IMR-90 (cell line): ENCODE measurements around the gene DBP. TPM values are rescaled to one million over a fixed set of nuclear protein-coding genes. Genes with fewer than 3 reads are reported as not detected.
A peak's percentile ranks its signal among the peaks of the same experiment; 100 is the strongest.

Experiments used
- ATAC-seq: fragments of 200-7000 bp; cut with Tn5 transposase; 2 replicates; pipeline ENCODE4 v1.9.1; 2020; ENCODE audit warnings: low read depth, mild to moderate bottlenecking, moderate library complexity
- BruUV-seq: library from RNA; stranded (reverse); fragments of 400-500 nt; replicated peaks from 2 replicates; lab custom pipeline; 2021; lab: Mats Ljungman, UMichigan
- CTCF ChIA-PET: fragments of 300-600 bp; formaldehyde crosslinking; extraction: SDS; loops from one replicate; lab custom pipeline; 2021; ENCODE audit warnings: antibody characterized with exemption; lab: Yijun Ruan, JAX
- POLR2A ChIA-PET: fragments of 300-600 bp; sonication (Branson Sonifier 250); formaldehyde crosslinking; loops from one replicate; lab custom pipeline; 2022; ENCODE audit warnings: antibody characterized with exemption; ENCODE audit not compliant: unreplicated experiment; lab: Charles Lee
- DNase-seq: peaks from one replicate; pipeline ENCODE4 v3.0.0; 2013
- H2AFZ ChIP-seq: replicated peaks from 2 replicates; pipeline ENCODE3; 2013; ENCODE audit warnings: low read length, mild to moderate bottlenecking; ENCODE audit not compliant: poor library complexity
- H2AK5ac ChIP-seq: 2 replicates; pipeline ENCODE4 v1.6.1; 2013; ENCODE audit warnings: low read depth, low read length, inconsistent platforms
- H2AK9ac ChIP-seq: replicated peaks from 2 replicates; pipeline ENCODE3; 2013; ENCODE audit warnings: mild to moderate bottlenecking, low read depth, low read length, moderate library complexity; ENCODE audit not compliant: poor library complexity
- H2BK120ac ChIP-seq: 2 replicates; pipeline ENCODE4 v1.6.1; 2013; ENCODE audit warnings: low read depth, low read length, inconsistent platforms
- H2BK15ac ChIP-seq: 3 replicates; pipeline ENCODE4 v1.6.1; 2013; ENCODE audit warnings: low read depth, low read length, inconsistent platforms
- H2BK20ac ChIP-seq: 2 replicates; pipeline ENCODE4 v1.6.1; 2013; ENCODE audit warnings: low read depth, mild to moderate bottlenecking, inconsistent platforms, low read length, moderate library complexity
- H2BK5ac ChIP-seq: 2 replicates; pipeline ENCODE4 v1.6.1; 2013; ENCODE audit warnings: mild to moderate bottlenecking, low read depth, low read length, inconsistent platforms; ENCODE audit not compliant: poor library complexity, severe bottlenecking
- H3K14ac ChIP-seq: replicated peaks from 2 replicates; pipeline ENCODE4 v1.6.1; 2013; ENCODE audit warnings: low read depth, low read length, inconsistent platforms
- H3K18ac ChIP-seq: 2 replicates; pipeline ENCODE4 v1.6.1; 2013; ENCODE audit warnings: low read depth, low read length, control low read depth
- H3K23ac ChIP-seq: 2 replicates; pipeline ENCODE4 v1.6.1; 2013; ENCODE audit warnings: low read depth, low read length, inconsistent platforms
- H3K27ac ChIP-seq: 2 replicates; pipeline ENCODE4 v1.5.1; 2013; ENCODE audit warnings: mild to moderate bottlenecking, control low read depth, low read length; ENCODE audit not compliant: insufficient read depth
- H3K27me3 ChIP-seq: 2 replicates; pipeline ENCODE4 v1.6.1; 2013; ENCODE audit warnings: low read length; ENCODE audit not compliant: control insufficient read depth, insufficient read depth
- H3K36me3 ChIP-seq: 2 replicates; pipeline ENCODE4 v1.6.1; 2013; ENCODE audit warnings: low read length, mixed read lengths; ENCODE audit not compliant: control insufficient read depth, insufficient read depth
- H3K4ac ChIP-seq: 2 replicates; pipeline ENCODE4 v1.6.1; 2013; ENCODE audit warnings: low read depth, low read length, inconsistent platforms
- H3K4me1 ChIP-seq: 2 replicates; pipeline ENCODE4 v1.6.1; 2013; ENCODE audit warnings: low read length, mixed read lengths; ENCODE audit not compliant: control insufficient read depth, insufficient read depth
- H3K4me2 ChIP-seq: 2 replicates; pipeline ENCODE4 v1.6.1; 2013; ENCODE audit warnings: low read depth, mild to moderate bottlenecking, control low read depth, low read length, moderate library complexity
- H3K4me3 ChIP-seq: 2 replicates; pipeline ENCODE4 v1.5.1; 2013; ENCODE audit warnings: low read depth, mild to moderate bottlenecking, control low read depth, low read length, moderate library complexity; ENCODE audit not compliant: insufficient read depth
- H3K56ac ChIP-seq: 2 replicates; pipeline ENCODE4 v1.6.1; 2013; ENCODE audit warnings: low read length, inconsistent platforms; ENCODE audit not compliant: insufficient read depth; ENCODE audit errors: extremely low read depth
- H3K79me1 ChIP-seq, 2 experiments: 2 replicates each; pipeline ENCODE4 v1.6.1; 2013; ENCODE audit warnings: low read length in 2 of 2, inconsistent platforms in 1 of 2, low read depth in 1 of 2
- H3K9ac ChIP-seq: 2 replicates; pipeline ENCODE4 v1.6.1; 2013; ENCODE audit warnings: low read depth, low read length, control low read depth
- H3K9me1 ChIP-seq: 2 replicates; pipeline ENCODE4 v1.6.1; 2013; ENCODE audit warnings: low read length, inconsistent platforms; ENCODE audit not compliant: insufficient read depth
- H3K9me3 ChIP-seq: 2 replicates; pipeline ENCODE4 v1.6.1; 2013; ENCODE audit warnings: low read length; ENCODE audit not compliant: control insufficient read depth, insufficient read depth
- H4K20me1 ChIP-seq: 2 replicates; pipeline ENCODE4 v1.6.1; 2013; ENCODE audit warnings: low read length, inconsistent platforms; ENCODE audit not compliant: insufficient read depth
- H4K5ac ChIP-seq: 2 replicates; pipeline ENCODE4 v1.6.1; 2013; ENCODE audit warnings: mild to moderate bottlenecking, low read depth, low read length, control low read depth
- H4K8ac ChIP-seq, 2 experiments: 2 replicates each; pipeline ENCODE4 v1.6.1; 2013; ENCODE audit warnings: low read depth in 2 of 2, low read length in 2 of 2, control low read depth in 1 of 2, inconsistent platforms in 1 of 2
- H4K91ac ChIP-seq: 2 replicates; pipeline ENCODE4 v1.6.1; 2013; ENCODE audit warnings: low read depth, low read length, inconsistent platforms; ENCODE audit not compliant: insufficient read depth
- BHLHE40 ChIP-seq: fragments of 150-350 bp; IDR thresholded peaks from 2 replicates; pipeline ENCODE4 v1.6.1; 2016; ENCODE audit warnings: mild to moderate bottlenecking, low read depth, low read length
- CEBPB ChIP-seq: IDR thresholded peaks from 2 replicates; pipeline ENCODE4 v1.6.1; 2012; ENCODE audit warnings: low read depth, low read length, improper control_type of control experiment
- FOS ChIP-seq: fragments of 150-350 bp; IDR thresholded peaks from 2 replicates; pipeline ENCODE4 v1.6.1; 2016; ENCODE audit warnings: low read depth, low read length
- MAFK ChIP-seq: IDR thresholded peaks from 2 replicates; pipeline ENCODE4 v1.6.1; 2012; ENCODE audit warnings: low read depth, low read length, improper control_type of control experiment
- MAZ ChIP-seq: IDR thresholded peaks from 2 replicates; pipeline ENCODE4 v1.6.1; 2012; ENCODE audit warnings: low read depth, mild to moderate bottlenecking, low read length, improper control_type of control experiment, moderate library complexity, borderline replicate concordance
- MXI1 ChIP-seq: IDR thresholded peaks from 2 replicates; pipeline ENCODE4 v1.6.1; 2012; ENCODE audit warnings: low read depth, mild to moderate bottlenecking, low read length, moderate library complexity, borderline replicate concordance
- NFE2L2 ChIP-seq: fragments of 150-350 bp; IDR thresholded peaks from 2 replicates; pipeline ENCODE4 v1.6.1; 2016; ENCODE audit warnings: low read depth, mild to moderate bottlenecking, low read length
- POLR2A ChIP-seq: IDR thresholded peaks from 2 replicates; pipeline ENCODE4 v1.6.1; 2012; ENCODE audit warnings: mild to moderate bottlenecking, low read depth, low read length
- RAD21 ChIP-seq: IDR thresholded peaks from 2 replicates; pipeline ENCODE4 v1.6.1; 2012; ENCODE audit warnings: low read length, improper control_type of control experiment
- RCOR1 ChIP-seq: IDR thresholded peaks from 2 replicates; pipeline ENCODE4 v1.6.1; 2012; ENCODE audit warnings: mild to moderate bottlenecking, low read length, improper control_type of control experiment; ENCODE audit not compliant: insufficient replicate concordance
- RFX5 ChIP-seq: IDR thresholded peaks from 2 replicates; pipeline ENCODE4 v1.8.0; 2012; ENCODE audit warnings: low read depth, mild to moderate bottlenecking, low read length, moderate library complexity
- SMC3 ChIP-seq: fragments of 150-350 bp; IDR thresholded peaks from 2 replicates; pipeline ENCODE4 v1.6.1; 2016; ENCODE audit warnings: low read depth, mild to moderate bottlenecking, antibody characterized with exemption, low read length, moderate library complexity
- WGBS, 2 experiments: methylation state at CpG; one replicate each; pipeline versions ENCODE4 v1.1.5 to v1.1.7; 2013; ENCODE audit warnings: missing lambda C conversion rate in 2 of 2; ENCODE audit not compliant: insufficient read length in 1 of 2; ENCODE audit errors: extremely low coverage in 2 of 2; 5-methylcytosine and 5-hydroxymethylcytosine counted together
- dilution Hi-C: fragments of 300-500 bp; cut with HindIII; formaldehyde crosslinking; loops from one replicate; pipeline ENCODE4 v1.14.3; 2018; ENCODE audit warnings: low sequenced_read_pairs; ENCODE audit not compliant: unreplicated experiment
- in situ Hi-C: fragments of 300-500 bp; cut with MboI; formaldehyde crosslinking; loops from 3 replicates; pipeline ENCODE4 v1.14.3; 2019; ENCODE audit warnings: low sequenced_read_pairs, inconsistent platforms, mixed read lengths
- intact Hi-C: fragments of 100-400 bp; cut with micrococcal nuclease; formaldehyde crosslinking; loops from 2 replicates; pipeline ENCODE4 v1.10.0; 2022
- polyA plus RNA-seq, 3 experiments: library from polyadenylated mRNA; depleted of rRNA; stranded (reverse); fragments of >200 nt; gene quantifications; 2 replicates each; pipeline ENCODE4 v1.2.3, GENCODE V29; 2012; ENCODE audit warnings: low replicate concordance in 1 of 3
- total RNA-seq: library from RNA; depleted of rRNA; stranded (reverse); fragments of >200 nt; gene quantifications from 2 replicates; pipeline ENCODE4 v1.2.3, GENCODE V29; 2012
- TF ChIP-seq, protein P1 (sequence below): fragments of 150-350 bp; IDR thresholded peaks from 2 replicates; pipeline ENCODE4 v1.6.1; 2017; ENCODE audit warnings: mild to moderate bottlenecking, antibody characterized with exemption, low read length, low read depth
- TF ChIP-seq, protein P2 (sequence below): conservative IDR thresholded peaks from 2 replicates; pipeline ENCODE4 v1.5.1; 2012; ENCODE audit warnings: mild to moderate bottlenecking, low read depth, low read length, improper control_type of control experiment
- TF ChIP-seq, protein P3 (sequence below): fragments of 150-350 bp; IDR thresholded peaks from 2 replicates; pipeline ENCODE4 v1.6.1; 2016; ENCODE audit warnings: low read depth, mild to moderate bottlenecking, low read length, moderate library complexity, borderline replicate concordance

The DBP gene
- total and polyA plus RNA-seq, 2 of the 4 experiments (the other 2 are of a cell fraction), result 3.0 to 3.6 TPM

DNA sequence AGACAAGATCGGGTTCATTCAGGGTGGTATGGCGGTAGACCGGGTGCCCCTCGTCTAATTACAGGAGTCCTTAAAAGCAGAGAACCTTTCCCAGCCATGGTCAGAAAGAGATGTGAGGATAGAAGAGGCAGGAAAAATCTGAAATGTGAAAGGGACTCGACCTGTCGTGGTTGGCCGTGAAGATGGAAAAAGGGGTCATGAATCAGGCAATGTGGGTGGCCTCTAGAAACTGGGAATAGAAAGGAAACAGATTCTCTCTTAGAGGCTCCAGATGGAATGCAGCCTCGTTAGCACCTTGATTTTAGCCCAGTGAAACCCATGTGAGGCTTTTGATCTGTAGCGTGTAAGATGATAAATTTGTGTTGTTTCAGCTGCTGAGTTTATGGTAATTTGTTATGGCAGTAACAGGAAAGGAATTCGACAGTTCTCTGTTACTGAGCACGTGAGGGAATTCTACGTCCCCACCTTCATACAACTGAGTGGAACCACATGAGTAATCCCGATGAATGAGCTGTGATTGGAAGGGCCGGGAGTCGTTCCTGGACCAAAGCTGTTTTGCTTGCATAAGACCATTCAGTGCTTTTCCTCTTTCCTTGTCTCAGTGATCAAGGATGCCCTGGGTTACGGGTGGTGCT lies 19.8 kb upstream of the DBP start:
- H3K36me3 ChIP-seq, result no peaks in the 10 kb centered on the region
- H4K5ac ChIP-seq, result no peak overlapping the region
- ChIA-PET POLR2A (interaction anchor here (0.5 kb wide), 1 partner anchor 240 kb away, joined by 3 read pairs; no protein-coding TSS in a partner anchor), CTCF (interaction anchor here (0.6 to 1.1 kb wide), 2 partner anchors 108 to 136 kb away, joined by 3 to 5 read pairs; no protein-coding TSS in a partner anchor)
- H3K4me2 ChIP-seq, result peak overlapping the region; percentile 40; the same call in 1 of the 2 replicates
- no peak overlapping the region for H4K8ac ChIP-seq
- H3K14ac ChIP-seq, result no peak overlapping the region
- dilution Hi-C loops (no loop called here), in situ Hi-C loops (no loop called here), intact Hi-C loops (no loop called here)
- ATAC-seq (peak; percentile 89), DNase-seq (peak; percentile 95)
- H3K9me3 ChIP-seq, result no peaks in the 10 kb centered on the region
- no peak overlapping the region for H3K23ac ChIP-seq
- H2BK5ac ChIP-seq, result no peak overlapping the region
- 25% methylated on average over 8 of the region's 16 CpGs; no CpG with 5 or more reads in 1 of the 2 experiments for WGBS, 2 experiments
- no peak overlapping the region for H3K4me3 ChIP-seq
- peaks cover 3% of the 10 kb centered on the region; the same call in 1 of the 2 replicates for H3K9me1 ChIP-seq
- H2BK120ac ChIP-seq, result no peak overlapping the region
- peaks cover 3% of the 10 kb centered on the region for H3K4me1 ChIP-seq
- H2AFZ ChIP-seq, result peak overlapping the region; percentile 26
- no peak overlapping the region for H3K18ac ChIP-seq
- no peak overlapping the region for H3K27ac ChIP-seq
- no peak overlapping the region for H4K91ac ChIP-seq
- no peaks in the 10 kb centered on the region for H4K20me1 ChIP-seq
- H2AK9ac ChIP-seq, result no peak overlapping the region
- no peak overlapping the region for H3K9ac ChIP-seq
- BruUV-seq, result no TSS peak
- no peak overlapping the region for H2BK15ac ChIP-seq
- peak overlapping the region; percentile 38; the same call in 1 of the 2 replicates for H2AK5ac ChIP-seq
- H3K4ac ChIP-seq, result no peak overlapping the region
- no peak overlapping the region for H3K56ac ChIP-seq
- no peaks in the 10 kb centered on the region for H3K79me1 ChIP-seq
- H2BK20ac ChIP-seq, result no peak overlapping the region
- peaks cover 2% of the 10 kb centered on the region; the same call in 1 of the 2 replicates for H3K27me3 ChIP-seq
- TF ChIP-seq, protein P1, sequence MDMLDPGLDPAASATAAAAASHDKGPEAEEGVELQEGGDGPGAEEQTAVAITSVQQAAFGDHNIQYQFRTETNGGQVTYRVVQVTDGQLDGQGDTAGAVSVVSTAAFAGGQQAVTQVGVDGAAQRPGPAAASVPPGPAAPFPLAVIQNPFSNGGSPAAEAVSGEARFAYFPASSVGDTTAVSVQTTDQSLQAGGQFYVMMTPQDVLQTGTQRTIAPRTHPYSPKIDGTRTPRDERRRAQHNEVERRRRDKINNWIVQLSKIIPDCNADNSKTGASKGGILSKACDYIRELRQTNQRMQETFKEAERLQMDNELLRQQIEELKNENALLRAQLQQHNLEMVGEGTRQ, result peak; percentile 92
- no peak for TF ChIP-seq NFE2L2
- TF ChIP-seq MAFK, result peak; percentile 25; the same call in 1 of the 2 replicates
- peak; percentile 91 for TF ChIP-seq RFX5
- no peak for TF ChIP-seq SMC3
- no peak for TF ChIP-seq POLR2A
- TF ChIP-seq RAD21, result no peak
- TF ChIP-seq, protein P2, sequence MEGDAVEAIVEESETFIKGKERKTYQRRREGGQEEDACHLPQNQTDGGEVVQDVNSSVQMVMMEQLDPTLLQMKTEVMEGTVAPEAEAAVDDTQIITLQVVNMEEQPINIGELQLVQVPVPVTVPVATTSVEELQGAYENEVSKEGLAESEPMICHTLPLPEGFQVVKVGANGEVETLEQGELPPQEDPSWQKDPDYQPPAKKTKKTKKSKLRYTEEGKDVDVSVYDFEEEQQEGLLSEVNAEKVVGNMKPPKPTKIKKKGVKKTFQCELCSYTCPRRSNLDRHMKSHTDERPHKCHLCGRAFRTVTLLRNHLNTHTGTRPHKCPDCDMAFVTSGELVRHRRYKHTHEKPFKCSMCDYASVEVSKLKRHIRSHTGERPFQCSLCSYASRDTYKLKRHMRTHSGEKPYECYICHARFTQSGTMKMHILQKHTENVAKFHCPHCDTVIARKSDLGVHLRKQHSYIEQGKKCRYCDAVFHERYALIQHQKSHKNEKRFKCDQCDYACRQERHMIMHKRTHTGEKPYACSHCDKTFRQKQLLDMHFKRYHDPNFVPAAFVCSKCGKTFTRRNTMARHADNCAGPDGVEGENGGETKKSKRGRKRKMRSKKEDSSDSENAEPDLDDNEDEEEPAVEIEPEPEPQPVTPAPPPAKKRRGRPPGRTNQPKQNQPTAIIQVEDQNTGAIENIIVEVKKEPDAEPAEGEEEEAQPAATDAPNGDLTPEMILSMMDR, result no peak
- peak; percentile 75 for TF ChIP-seq CEBPB
- peak; percentile 32 for TF ChIP-seq RCOR1
- TF ChIP-seq, protein P3, sequence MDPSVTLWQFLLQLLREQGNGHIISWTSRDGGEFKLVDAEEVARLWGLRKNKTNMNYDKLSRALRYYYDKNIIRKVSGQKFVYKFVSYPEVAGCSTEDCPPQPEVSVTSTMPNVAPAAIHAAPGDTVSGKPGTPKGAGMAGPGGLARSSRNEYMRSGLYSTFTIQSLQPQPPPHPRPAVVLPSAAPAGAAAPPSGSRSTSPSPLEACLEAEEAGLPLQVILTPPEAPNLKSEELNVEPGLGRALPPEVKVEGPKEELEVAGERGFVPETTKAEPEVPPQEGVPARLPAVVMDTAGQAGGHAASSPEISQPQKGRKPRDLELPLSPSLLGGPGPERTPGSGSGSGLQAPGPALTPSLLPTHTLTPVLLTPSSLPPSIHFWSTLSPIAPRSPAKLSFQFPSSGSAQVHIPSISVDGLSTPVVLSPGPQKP, result no peak
- no peak for TF ChIP-seq MXI1
- TF ChIP-seq BHLHE40, result peak; percentile 99
- no peak for TF ChIP-seq FOS
- no peak for TF ChIP-seq MAZ
